SK-N-SH (cell line): ENCODE results near the gene MTHFS.

Experiments
- CTCF ChIP-seq: fragments of 200-600 bp; sonication (generic); IDR thresholded peaks from 2 replicates; pipeline ENCODE4 v1.6.1; 2017; ENCODE audit warnings: antibody characterized with exemption, mild to moderate bottlenecking, moderate library complexity
- EP300 ChIP-seq, 2 experiments: IDR thresholded peaks; 2 replicates each; pipeline versions ENCODE4 v1.4.0 to v1.6.1; 2012; ENCODE audit warnings: borderline replicate concordance in 1 of 2, low read depth in 1 of 2, low read length in 1 of 2
- GATA2 ChIP-seq: sonication (generic); formaldehyde crosslinking; IDR thresholded peaks from 2 replicates; pipeline ENCODE4 v1.5.0; 2020; ENCODE audit warnings: mild to moderate bottlenecking, missing genetic modification reagents
- MEF2A ChIP-seq: IDR thresholded peaks from 2 replicates; pipeline ENCODE4 v1.4.0; 2012; ENCODE audit warnings: low read depth, borderline replicate concordance
- NFIC ChIP-seq: IDR thresholded peaks from 2 replicates; pipeline ENCODE4 v1.4.0; 2012; ENCODE audit warnings: borderline replicate concordance
- TAF1 ChIP-seq: IDR thresholded peaks from 2 replicates; pipeline ENCODE4 v1.6.1; 2012; ENCODE audit warnings: low read depth, mild to moderate bottlenecking, low read length, moderate library complexity, borderline replicate concordance

DNA sequence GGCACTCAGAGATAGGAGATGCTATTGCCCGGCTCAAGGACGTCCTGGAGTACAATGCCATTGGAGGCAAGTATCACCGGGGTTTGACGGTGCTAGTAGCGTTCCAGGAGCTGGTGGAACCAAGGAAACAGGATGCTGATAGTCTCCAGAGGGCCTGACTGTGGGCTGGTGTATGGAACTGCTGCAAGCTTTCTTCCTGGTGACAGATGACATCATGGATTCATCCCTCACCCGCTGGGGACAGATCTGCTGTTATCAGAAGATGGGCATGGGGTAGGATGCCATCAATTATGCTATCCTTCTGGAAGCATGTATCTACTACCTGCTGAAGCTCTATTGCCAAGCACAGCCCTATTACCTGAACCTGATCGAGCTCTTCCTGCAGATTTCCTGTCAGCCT is 47.8 kb upstream of the MTHFS start:
- TF ChIP-seq CTCF (no peak), EP300 (IDR thresholded peaks at IDR 0.05; ENCODE audit: borderline replicate concordance in 1 of 2, low read depth in 1 of 2, low read length in 1 of 2) (no peak), GATA2 (CRISPR knock-in tag) (no peak), MEF2A (no peak), TAF1 (no peak), NFIC (no peak)
